GM12892 (cell line): ENCODE results near the gene ZMYND8.

Experiments used
- POLR2AphosphoS5 ChIP-seq: IDR thresholded peaks from 2 replicates; pipeline ENCODE4 v1.6.1; 2011; ENCODE audit warnings: low read depth, low read length, control low read depth
- TAF1 ChIP-seq: IDR thresholded peaks from 2 replicates; pipeline ENCODE4 v1.6.1; 2011; ENCODE audit warnings: low read depth, mild to moderate bottlenecking, control low read depth, low read length, borderline replicate concordance

GRCh38 chr20:47191956-47192355, 164.5 kb downstream of the ZMYND8 start:
- TF ChIP-seq TAF1, result no peak
- no peak for TF ChIP-seq POLR2AphosphoS5
